ENCODE results near the gene ABCB6.
"Not testable (repeated sequence)": the region's sequence is repeated elsewhere in the genome, so short reads cannot be mapped to it uniquely, and the experiment has no call there.

The ABCB6 gene

GRCh38 chr2:219213026-219213415 is 5.7 kb downstream of the ABCB6 start:
- no peak for DNase-seq

- no peak for DNase-seq
Observed at GRCh38 chr2:219210886-219211362, 7.8 kb downstream of the ABCB6 start.

GRCh38 chr2:219210196-219210885 is 8.4 kb downstream of the ABCB6 start:
- no peak for DNase-seq

- no peak for DNase-seq
Observed at GRCh38 chr2:219209236-219210195, 9.2 kb downstream of the ABCB6 start.

GRCh38 chr2:219207884-219208740 is 10.6 kb downstream of the ABCB6 start:
- DNase-seq = no peak

GRCh38 chr2:219207134-219207883 is 11.4 kb downstream of the ABCB6 start:
- no peak for DNase-seq

GRCh38 chr2:219206328-219207133 is 12.2 kb downstream of the ABCB6 start, which contains the start of gene ZFAND2B:
ZFAND2B (plus strand) TSS chr2:219206782; CDS start chr2:219206988, 206 bp downstream.
- DNase-seq = peak; percentile 96

- no peak for DNase-seq
Observed at GRCh38 chr2:219205981-219206327, 12.8 kb downstream of the ABCB6 start.

GRCh38 chr2:219205165-219205538 is 13.6 kb downstream of the ABCB6 start:
- DNase-seq = no peak

- no peak for DNase-seq
Observed at GRCh38 chr2:219204425-219205164, 14.2 kb downstream of the ABCB6 start.

- DNase-seq = not testable (repeated sequence)
Observed at GRCh38 chr2:219201331-219201730, 17.4 kb downstream of the ABCB6 start.

GRCh38 chr2:219200502-219201326 is 18.0 kb downstream of the ABCB6 start:
- DNase-seq = peak; percentile 60

GRCh38 chr2:219199470-219200211 is 19.1 kb downstream of the ABCB6 start:
- no peak for DNase-seq

GRCh38 chr2:219198974-219199373 is 19.8 kb downstream of the ABCB6 start:
- DNase-seq = no peak

- no peak for DNase-seq
Observed at GRCh38 chr2:219197388-219197787, 21.4 kb downstream of the ABCB6 start.

- DNase-seq = no peak
Observed at GRCh38 chr2:219186754-219187456, 31.9 kb downstream of the ABCB6 start.

- no peak for DNase-seq
Observed at GRCh38 chr2:219184121-219184520, 34.6 kb downstream of the ABCB6 start.

GRCh38 chr2:219183151-219183772 is 35.5 kb downstream of the ABCB6 start:
- DNase-seq = no peak
